A172 (cell line): ENCODE data around the gene BSG. TPM values are rescaled to one million over a fixed set of nuclear protein-coding genes. Genes with fewer than 3 reads are reported as not detected.
"Not testable (repeated sequence)": the region's sequence is repeated elsewhere in the genome, so short reads cannot be mapped to it uniquely, and the experiment has no call there.

Source experiments
- DNase-seq: peaks from one replicate; pipeline ENCODE4 v3.0.0-alpha.2; 2015; ENCODE audit warnings: low spot score
- total RNA-seq: library from RNA; depleted of rRNA; stranded (reverse); fragments of >200 nt; shearing (Covaris generic); gene quantifications from 2 replicates; pipeline ENCODE4 v1.2.3, GENCODE V29; 2014; rRNA removed

BSG gene
- total RNA-seq, 1 experiment from 2014 or later, result 700 TPM

- no peak for DNase-seq
These were observed 47.9 kb downstream of the BSG start for GRCh38 chr19:620166-620862.

- DNase-seq, result not testable (repeated sequence)
These were observed 48.8 kb downstream of the BSG start for GRCh38 chr19:621191-621590.

- no peak for DNase-seq
These were observed 49.4 kb downstream of the BSG start for GRCh38 chr19:621819-622218.

- no peak for DNase-seq
These were observed 50.3 kb downstream of the BSG start for GRCh38 chr19:622666-623065.

GRCh38 chr19:623175-623916 is 51.0 kb downstream of the BSG start:
- DNase-seq, result no peak

- DNase-seq, result peak; percentile 93
These were observed 51.6 kb downstream of the BSG start for GRCh38 chr19:623974-624373.

- DNase-seq, result no peak
These were observed 52.2 kb downstream of the BSG start for GRCh38 chr19:624433-625109.

- DNase-seq, result no peak
These were observed 52.9 kb downstream of the BSG start for GRCh38 chr19:625257-625656.

GRCh38 chr19:626566-626965 is 54.2 kb downstream of the BSG start:
- not testable (repeated sequence) for DNase-seq

- no peak for DNase-seq
These were observed 55.8 kb downstream of the BSG start for GRCh38 chr19:628168-628567.

GRCh38 chr19:629515-629914 is 57.1 kb downstream of the BSG start:
- not testable (repeated sequence) for DNase-seq

GRCh38 chr19:629961-630714 is 57.7 kb downstream of the BSG start:
- no peak for DNase-seq

- DNase-seq, result no peak
These were observed 60.2 kb downstream of the BSG start for GRCh38 chr19:632579-633067.

Other genes with a start within 250 kb of the BSG start
- gene MIER2, start 227.8 kb upstream of the BSG start, total RNA-seq, result 11.9 and 23.2 TPM in 2 replicates
- gene C2CD4C, start 163.4 kb upstream of the BSG start, total RNA-seq, result 8.8 and 12.2 TPM in 2 replicates
- gene SHC2, start 111.6 kb upstream of the BSG start, total RNA-seq, result 12.5 and 19.6 TPM in 2 replicates
- gene MADCAM1, start 76.1 kb upstream of the BSG start, total RNA-seq, result 0.48 and 0.71 TPM in 2 replicates
- 44.3 and 104 TPM in 2 replicates for gene TPGS1, start 65.1 kb upstream of the BSG start, total RNA-seq
- 96.1 and 105 TPM in 2 replicates for gene CDC34, start 40.8 kb upstream of the BSG start, total RNA-seq
- not detected in 2 replicates for gene GZMM, start 28.5 kb upstream of the BSG start, total RNA-seq
- 9.3 and 12.7 TPM in 2 replicates for gene HCN2, start 17.3 kb downstream of the BSG start, total RNA-seq
- 42.7 and 58.4 TPM in 2 replicates for gene POLRMT, start 60.9 kb downstream of the BSG start, total RNA-seq
- gene FGF22, start 67.3 kb downstream of the BSG start, total RNA-seq, result 0.17 TPM in 1 of 2 replicates, not detected in the other
- 40.9 and 62.4 TPM in 2 replicates for gene RNF126, start 90.6 kb downstream of the BSG start, total RNA-seq
- gene FSTL3, start 103.8 kb downstream of the BSG start, total RNA-seq, result 267 and 269 TPM in 2 replicates
- gene PRSS57, start 122.9 kb downstream of the BSG start, total RNA-seq, result not detected in 2 replicates
- 42.9 and 47.9 TPM in 2 replicates for gene PALM, start 136.3 kb downstream of the BSG start, total RNA-seq
- 58.6 and 86.2 TPM in 2 replicates for gene MISP, start 178.5 kb downstream of the BSG start, total RNA-seq
- 171 and 174 TPM in 2 replicates for gene PTBP1, start 224.9 kb downstream of the BSG start, total RNA-seq
- gene PLPPR3, start 249.4 kb downstream of the BSG start, total RNA-seq, result 7.5 and 12.7 TPM in 2 replicates